ENCODE data around the gene SLC26A5.

GRCh38 chr7:103396471-103396870, 49.5 kb downstream of the SLC26A5 start:
- TF ChIP-seq POLR2A (IDR thresholded peaks at IDR 0.05) = no peak
- no peak for TF ChIP-seq CTCF (IDR thresholded peaks at IDR 0.05)
